ENCODE data around the gene ZC3H18.

ZC3H18 gene

DNA sequence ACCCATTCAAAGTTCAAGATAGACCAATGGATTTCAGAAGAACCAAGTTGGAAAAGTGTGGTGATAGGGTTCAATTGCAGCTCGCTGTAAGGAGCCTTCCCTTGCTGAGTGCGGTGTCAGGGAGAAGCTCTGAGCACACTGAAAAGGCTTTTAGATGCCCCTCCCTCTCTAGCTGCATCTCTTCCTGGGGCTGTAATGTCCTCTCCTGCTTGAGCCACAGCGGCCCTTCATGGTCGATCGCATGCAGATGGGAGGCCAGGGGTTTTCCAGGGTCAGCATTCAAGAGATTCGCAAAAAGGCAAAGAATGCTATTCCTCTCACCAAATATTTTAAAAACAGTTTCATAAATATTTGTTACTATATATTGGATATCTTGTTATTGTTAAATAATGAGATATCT, 23.7 kb downstream of the ZC3H18 start:
- peaks cover 7% of the 10 kb centered on the region for H3K4me1 ChIP-seq (ENCODE audit: control insufficient read depth, insufficient read depth, low read length, poor library complexity, severe bottlenecking)
- H3K4me3 ChIP-seq (ENCODE audit: insufficient read depth, low read depth, low read length, poor library complexity, severe bottlenecking): no peak overlapping the region
- H3K9me3 ChIP-seq (ENCODE audit: control insufficient read depth, low read length): no peaks in the 10 kb centered on the region
- DNase-seq: no peak
- H3K27ac ChIP-seq (ENCODE audit: insufficient read depth, low read length, poor library complexity, severe bottlenecking): no peak overlapping the region
- H3K27me3 ChIP-seq (replicated peaks; ENCODE audit: control insufficient read depth, insufficient read depth, low read length, poor library complexity, severe bottlenecking): no peaks in the 10 kb centered on the region
- H3K36me3 ChIP-seq (ENCODE audit: control insufficient read depth, insufficient read depth, low read length): peaks cover 34% of the 10 kb centered on the region

DNA sequence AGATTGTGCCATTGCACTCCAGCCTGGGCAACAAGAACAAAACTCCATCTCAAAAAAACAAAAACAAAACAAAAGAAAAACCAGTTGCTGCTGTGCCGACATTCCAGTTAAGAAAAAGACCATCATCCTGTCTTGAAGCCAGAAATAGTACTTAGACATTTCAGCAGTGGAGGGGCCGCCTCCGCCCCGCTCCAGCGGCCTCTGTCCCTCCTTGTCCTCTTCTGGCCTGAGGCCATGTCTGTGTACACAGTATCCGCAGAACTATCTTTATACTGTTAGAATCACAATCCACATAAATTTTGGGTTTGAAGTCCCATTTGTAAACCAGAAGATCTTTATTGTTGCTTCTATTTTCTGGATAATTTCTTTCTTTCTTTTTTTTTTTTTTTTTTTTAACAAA, 24.9 kb downstream of the ZC3H18 start:
- peaks cover 38% of the 10 kb centered on the region for H3K36me3 ChIP-seq (ENCODE audit: control insufficient read depth, insufficient read depth, low read length)

DNA sequence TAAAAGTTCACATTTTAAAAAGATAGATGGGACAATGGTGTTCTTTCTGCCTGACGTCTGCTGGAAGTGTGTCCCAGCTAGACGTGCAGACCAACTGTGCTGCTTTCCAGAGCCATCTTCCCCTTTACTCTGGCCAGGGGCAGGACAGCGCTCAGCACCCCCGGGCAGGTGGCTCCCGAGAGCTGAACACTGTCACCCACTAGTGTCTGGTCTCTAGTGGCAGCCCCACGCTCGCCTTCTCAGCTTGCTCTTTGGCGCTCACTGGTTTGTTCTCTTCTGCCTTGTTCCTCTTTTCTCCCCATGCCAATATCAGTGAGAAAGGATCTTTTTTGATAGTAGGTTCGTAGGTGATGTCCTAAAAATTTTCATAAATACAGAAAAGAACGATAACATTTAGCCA, 25.7 kb downstream of the ZC3H18 start:
- peaks cover 39% of the 10 kb centered on the region for H3K36me3 ChIP-seq (ENCODE audit: control insufficient read depth, insufficient read depth, low read length)

More for the DNA sequence above, 24.9 kb downstream of the ZC3H18 start:
- H3K4me1 ChIP-seq (ENCODE audit: control insufficient read depth, insufficient read depth, low read length, poor library complexity, severe bottlenecking): peaks cover 7% of the 10 kb centered on the region
- H3K4me3 ChIP-seq (ENCODE audit: insufficient read depth, low read depth, low read length, poor library complexity, severe bottlenecking): no peak overlapping the region
- H3K9me3 ChIP-seq (ENCODE audit: control insufficient read depth, low read length): no peaks in the 10 kb centered on the region
- H3K27me3 ChIP-seq (replicated peaks; ENCODE audit: control insufficient read depth, insufficient read depth, low read length, poor library complexity, severe bottlenecking): no peaks in the 10 kb centered on the region
- no peak for DNase-seq
- no peak overlapping the region for H3K27ac ChIP-seq (ENCODE audit: insufficient read depth, low read length, poor library complexity, severe bottlenecking)

DNA sequence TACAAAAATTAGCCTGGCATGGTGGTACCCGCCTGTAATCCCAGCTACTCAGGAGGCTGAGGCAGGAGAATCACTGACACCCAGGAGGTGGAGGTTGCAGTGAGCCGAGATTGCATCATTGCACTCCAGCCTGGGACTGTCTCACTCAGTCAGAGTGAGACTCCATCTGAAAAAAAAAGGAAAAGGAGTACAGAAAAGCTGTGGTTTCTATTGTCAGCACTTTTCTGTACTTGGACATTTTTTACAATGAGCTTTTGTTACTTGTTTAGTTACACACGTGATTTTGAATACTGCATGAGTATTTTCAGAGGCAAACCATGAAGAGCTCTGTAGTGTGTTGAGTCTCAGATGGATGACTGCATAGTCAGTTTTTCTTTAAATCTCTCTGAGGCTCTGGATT, 26.3 kb downstream of the ZC3H18 start:
- no peak overlapping the region for H3K4me3 ChIP-seq (ENCODE audit: insufficient read depth, low read depth, low read length, poor library complexity, severe bottlenecking)
- DNase-seq: no peak
- H3K27ac ChIP-seq (ENCODE audit: insufficient read depth, low read length, poor library complexity, severe bottlenecking): no peak overlapping the region
- peaks cover 45% of the 10 kb centered on the region for H3K36me3 ChIP-seq (ENCODE audit: control insufficient read depth, insufficient read depth, low read length)
- no peaks in the 10 kb centered on the region for H3K9me3 ChIP-seq (ENCODE audit: control insufficient read depth, low read length)
- H3K4me1 ChIP-seq (ENCODE audit: control insufficient read depth, insufficient read depth, low read length, poor library complexity, severe bottlenecking): peaks cover 7% of the 10 kb centered on the region
- no peaks in the 10 kb centered on the region for H3K27me3 ChIP-seq (replicated peaks; ENCODE audit: control insufficient read depth, insufficient read depth, low read length, poor library complexity, severe bottlenecking)

More for the DNA sequence above, 25.7 kb downstream of the ZC3H18 start:
- Histone ChIP-seq H3K27me3 (replicated peaks; ENCODE audit: control insufficient read depth, insufficient read depth, low read length, poor library complexity, severe bottlenecking) (no peaks in the 10 kb centered on the region), H3K4me1 (ENCODE audit: control insufficient read depth, insufficient read depth, low read length, poor library complexity, severe bottlenecking) (peaks cover 7% of the 10 kb centered on the region), H3K27ac (ENCODE audit: insufficient read depth, low read length, poor library complexity, severe bottlenecking) (no peak overlapping the region), H3K4me3 (ENCODE audit: insufficient read depth, low read depth, low read length, poor library complexity, severe bottlenecking) (no peak overlapping the region), H3K9me3 (ENCODE audit: control insufficient read depth, low read length) (no peaks in the 10 kb centered on the region)
- no peak for DNase-seq

DNA sequence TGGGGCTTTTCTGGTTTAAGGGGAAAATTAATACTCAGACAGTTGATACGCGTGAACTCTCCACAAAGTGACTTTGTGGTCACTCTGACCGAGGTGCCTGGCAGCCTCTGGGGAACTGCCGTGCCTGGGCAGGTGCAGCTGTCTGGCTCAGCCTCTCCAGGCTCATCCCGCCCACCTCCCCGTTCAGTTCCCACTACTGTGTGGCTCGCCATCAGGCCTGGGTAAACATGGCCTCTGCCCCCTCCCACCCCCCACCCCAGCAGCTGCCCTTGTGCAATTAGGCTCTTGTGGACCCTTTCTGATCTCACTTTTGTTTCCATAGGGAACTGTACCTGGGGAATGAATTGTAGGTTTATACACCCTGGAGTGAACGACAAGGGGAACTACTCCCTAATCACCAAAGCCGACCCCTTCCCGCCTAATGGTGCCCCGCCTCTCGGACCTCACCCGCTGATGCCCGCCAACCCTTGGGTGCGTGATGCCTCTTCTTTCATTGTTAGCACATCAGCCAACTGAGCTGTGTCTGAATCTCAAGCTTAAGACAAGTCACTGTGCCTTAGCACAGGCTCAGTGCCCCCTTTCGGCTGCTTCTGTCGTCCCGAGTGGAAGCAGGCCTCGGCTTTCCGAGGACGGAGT, 27.8 kb downstream of the ZC3H18 start:
- H3K36me3 ChIP-seq (ENCODE audit: control insufficient read depth, insufficient read depth, low read length): peaks cover 57% of the 10 kb centered on the region
- no peaks in the 10 kb centered on the region for H3K27me3 ChIP-seq (replicated peaks; ENCODE audit: control insufficient read depth, insufficient read depth, low read length, poor library complexity, severe bottlenecking)
- H3K27ac ChIP-seq (ENCODE audit: insufficient read depth, low read length, poor library complexity, severe bottlenecking): no peak overlapping the region
- H3K4me3 ChIP-seq (ENCODE audit: insufficient read depth, low read depth, low read length, poor library complexity, severe bottlenecking): no peak overlapping the region
- no peaks in the 10 kb centered on the region for H3K4me1 ChIP-seq (ENCODE audit: control insufficient read depth, insufficient read depth, low read length, poor library complexity, severe bottlenecking)
- DNase-seq: no peak
- H3K9me3 ChIP-seq (ENCODE audit: control insufficient read depth, low read length): no peaks in the 10 kb centered on the region

DNA sequence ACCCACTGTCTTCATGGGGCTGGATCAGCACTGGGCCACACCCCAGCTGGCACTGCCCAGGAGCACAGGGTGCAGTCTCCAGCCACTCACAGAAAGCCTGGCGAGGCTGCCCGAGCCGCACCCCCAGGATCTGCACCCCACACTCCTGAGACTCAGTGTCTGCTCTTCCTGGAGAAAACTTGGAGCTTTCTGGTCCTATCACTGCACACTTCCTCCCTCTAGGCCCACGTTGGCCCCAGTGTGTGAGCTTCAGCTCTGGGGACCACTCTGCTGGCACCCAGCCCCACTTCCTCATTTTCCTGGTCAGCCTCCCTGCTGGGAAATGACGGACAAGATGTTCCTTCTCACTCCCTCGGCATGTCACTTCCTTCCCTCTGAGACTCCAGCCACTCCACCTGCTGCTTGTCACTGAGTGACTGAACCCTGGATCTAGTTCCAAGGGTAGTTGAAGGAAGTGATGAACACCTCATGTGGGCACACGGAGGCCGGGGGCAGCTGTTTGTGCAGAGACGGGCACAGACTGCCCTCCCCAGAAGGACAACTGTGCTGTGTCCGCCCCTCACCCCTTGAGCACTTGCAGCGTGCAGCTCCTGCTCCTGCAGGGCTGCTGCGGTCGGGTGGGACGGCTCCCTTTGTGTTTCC, 29.0 kb downstream of the ZC3H18 start:
- no peaks in the 10 kb centered on the region for H3K9me3 ChIP-seq (ENCODE audit: control insufficient read depth, low read length)

DNA sequence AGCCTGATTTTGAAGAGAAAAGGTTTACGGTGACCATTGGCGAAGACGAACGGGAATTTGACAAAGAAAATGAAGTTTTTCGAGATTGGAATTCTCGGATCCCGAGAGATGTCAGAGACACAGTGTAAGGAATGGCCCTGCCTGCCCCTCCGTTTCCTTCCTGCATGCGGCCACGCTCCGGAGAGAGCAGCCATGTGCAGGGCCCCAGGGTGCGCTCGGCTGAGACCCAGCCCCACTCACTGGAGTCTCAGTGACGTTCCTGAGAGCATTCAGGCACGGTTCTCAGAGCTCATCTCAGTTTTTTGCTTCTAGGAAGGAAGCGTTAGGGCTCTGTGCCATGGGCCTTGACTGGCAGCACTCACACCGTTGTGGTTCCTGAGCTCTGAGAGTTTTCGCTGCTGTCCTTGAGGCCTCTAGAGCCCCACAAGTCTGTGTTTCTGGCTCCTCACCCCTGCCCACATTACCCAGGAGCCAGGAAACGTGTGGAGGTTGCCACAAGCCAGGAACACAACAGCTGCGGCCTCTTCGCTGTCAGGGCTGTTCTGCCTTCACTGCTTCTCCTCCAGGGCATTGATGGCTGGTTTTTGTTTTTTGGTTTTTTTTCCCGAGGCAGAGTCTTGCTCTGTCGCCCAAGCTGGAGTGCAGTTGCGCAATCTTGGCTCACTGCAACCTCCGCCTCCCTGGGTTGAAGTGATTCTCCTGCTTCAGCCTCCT, 29.8 kb downstream of the ZC3H18 start:
- Histone ChIP-seq H3K27me3 (replicated peaks; ENCODE audit: control insufficient read depth, insufficient read depth, low read length, poor library complexity, severe bottlenecking) (no peaks in the 10 kb centered on the region), H3K4me1 (ENCODE audit: control insufficient read depth, insufficient read depth, low read length, poor library complexity, severe bottlenecking) (no peaks in the 10 kb centered on the region), H3K36me3 (ENCODE audit: control insufficient read depth, insufficient read depth, low read length) (peaks cover 50% of the 10 kb centered on the region), H3K9me3 (ENCODE audit: control insufficient read depth, low read length) (no peaks in the 10 kb centered on the region), H3K4me3 (ENCODE audit: insufficient read depth, low read depth, low read length, poor library complexity, severe bottlenecking) (no peak overlapping the region), H3K27ac (ENCODE audit: insufficient read depth, low read length, poor library complexity, severe bottlenecking) (no peak overlapping the region)
- DNase-seq: no peak

More for the DNA sequence above, 29.0 kb downstream of the ZC3H18 start:
- Histone ChIP-seq H3K4me3 (ENCODE audit: insufficient read depth, low read depth, low read length, poor library complexity, severe bottlenecking) (no peak overlapping the region), H3K4me1 (ENCODE audit: control insufficient read depth, insufficient read depth, low read length, poor library complexity, severe bottlenecking) (no peaks in the 10 kb centered on the region), H3K27ac (ENCODE audit: insufficient read depth, low read length, poor library complexity, severe bottlenecking) (no peak overlapping the region), H3K36me3 (ENCODE audit: control insufficient read depth, insufficient read depth, low read length) (peaks cover 50% of the 10 kb centered on the region), H3K27me3 (replicated peaks; ENCODE audit: control insufficient read depth, insufficient read depth, low read length, poor library complexity, severe bottlenecking) (no peaks in the 10 kb centered on the region)
- no peak for DNase-seq

DNA sequence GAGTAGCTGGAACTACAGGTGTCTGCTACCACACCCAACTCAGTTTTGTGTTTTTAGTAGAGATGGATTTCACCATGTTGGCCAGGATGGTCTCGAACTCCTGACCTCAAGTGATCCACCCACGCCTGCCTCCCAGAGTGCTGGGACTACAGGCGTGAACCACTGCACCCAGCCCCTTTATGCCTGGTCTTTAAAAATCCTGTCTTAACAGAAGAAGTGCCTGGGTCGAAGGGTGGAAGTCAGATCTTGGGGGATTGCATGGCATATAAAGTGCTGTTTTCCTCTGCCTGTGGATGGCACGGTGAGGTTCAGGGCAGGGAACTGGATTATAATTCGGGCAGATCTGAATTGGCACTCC, 30.3 kb downstream of the ZC3H18 start:
- Histone ChIP-seq H3K36me3 (ENCODE audit: control insufficient read depth, insufficient read depth, low read length) (peaks cover 55% of the 10 kb centered on the region), H3K4me1 (ENCODE audit: control insufficient read depth, insufficient read depth, low read length, poor library complexity, severe bottlenecking) (no peaks in the 10 kb centered on the region), H3K27me3 (replicated peaks; ENCODE audit: control insufficient read depth, insufficient read depth, low read length, poor library complexity, severe bottlenecking) (no peaks in the 10 kb centered on the region), H3K9me3 (ENCODE audit: control insufficient read depth, low read length) (no peaks in the 10 kb centered on the region), H3K27ac (ENCODE audit: insufficient read depth, low read length, poor library complexity, severe bottlenecking) (no peak overlapping the region), H3K4me3 (ENCODE audit: insufficient read depth, low read depth, low read length, poor library complexity, severe bottlenecking) (no peak overlapping the region)
- DNase-seq: no peak

DNA sequence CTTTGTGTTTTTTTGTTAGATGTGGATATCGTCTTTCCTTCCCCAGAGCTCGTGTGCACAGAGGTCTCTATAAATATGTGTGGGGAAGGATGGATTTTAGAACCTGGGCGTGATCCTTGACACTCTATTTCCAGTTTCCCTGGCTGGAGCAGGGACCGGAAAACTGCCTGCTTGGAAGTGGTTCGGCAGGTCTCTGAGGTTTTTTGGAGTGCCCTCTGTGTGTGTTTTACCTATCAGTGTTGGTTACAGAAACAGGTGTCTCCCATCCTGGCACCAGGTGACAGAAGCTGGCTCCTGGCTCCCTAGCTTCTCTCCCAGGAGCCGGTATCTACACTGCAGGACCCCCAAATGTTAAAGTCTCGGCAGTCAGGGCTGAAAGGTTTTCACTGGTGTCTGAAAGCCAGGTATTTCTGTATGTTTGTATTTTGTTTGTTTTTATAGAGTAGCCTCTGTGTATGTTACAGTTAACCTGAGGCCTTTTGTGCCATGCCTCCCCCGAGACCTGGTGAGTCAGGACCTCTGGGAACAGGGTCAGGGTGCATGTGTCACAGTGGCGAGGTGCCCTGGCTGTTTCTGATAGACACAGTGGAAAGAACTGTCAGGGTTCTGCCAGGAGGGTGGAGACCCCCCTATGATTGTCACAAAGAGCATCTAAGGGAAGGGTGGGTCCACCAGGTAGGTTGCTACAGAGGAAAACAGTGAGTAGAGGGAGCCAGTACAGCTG, 31.3 kb downstream of the ZC3H18 start:
- no peak overlapping the region for H3K27ac ChIP-seq (ENCODE audit: insufficient read depth, low read length, poor library complexity, severe bottlenecking)
- no peak for DNase-seq
- H3K36me3 ChIP-seq (ENCODE audit: control insufficient read depth, insufficient read depth, low read length): peaks cover 64% of the 10 kb centered on the region
- H3K4me1 ChIP-seq (ENCODE audit: control insufficient read depth, insufficient read depth, low read length, poor library complexity, severe bottlenecking): no peaks in the 10 kb centered on the region
- no peak overlapping the region for H3K4me3 ChIP-seq (ENCODE audit: insufficient read depth, low read depth, low read length, poor library complexity, severe bottlenecking)
- H3K9me3 ChIP-seq (ENCODE audit: control insufficient read depth, low read length): no peaks in the 10 kb centered on the region
- H3K27me3 ChIP-seq (replicated peaks; ENCODE audit: control insufficient read depth, insufficient read depth, low read length, poor library complexity, severe bottlenecking): no peaks in the 10 kb centered on the region

DNA sequence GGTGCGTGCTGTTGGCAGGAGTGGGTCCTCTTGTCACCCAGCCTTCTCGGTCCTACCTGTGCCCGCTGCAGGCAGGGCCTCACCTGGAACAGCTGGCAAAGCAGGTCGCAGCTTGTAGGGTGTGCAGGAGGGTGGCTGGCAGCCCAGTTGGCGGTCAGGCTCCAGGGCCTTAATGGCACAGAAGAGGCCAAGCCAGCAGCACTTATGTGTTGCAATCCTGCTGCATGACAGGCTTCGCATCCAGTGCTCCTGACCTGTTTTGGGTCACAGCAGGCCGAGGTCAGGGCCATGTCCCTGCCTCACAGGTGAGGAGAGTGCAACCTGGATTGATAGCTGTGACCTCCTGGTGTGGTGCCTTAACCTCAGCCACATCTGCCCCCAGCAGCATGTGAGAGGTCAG, 31.9 kb downstream of the ZC3H18 start:
- no peak for DNase-seq
- H3K27ac ChIP-seq (ENCODE audit: insufficient read depth, low read length, poor library complexity, severe bottlenecking): no peak overlapping the region
- no peaks in the 10 kb centered on the region for H3K27me3 ChIP-seq (replicated peaks; ENCODE audit: control insufficient read depth, insufficient read depth, low read length, poor library complexity, severe bottlenecking)
- no peak overlapping the region for H3K4me3 ChIP-seq (ENCODE audit: insufficient read depth, low read depth, low read length, poor library complexity, severe bottlenecking)
- H3K9me3 ChIP-seq (ENCODE audit: control insufficient read depth, low read length): no peaks in the 10 kb centered on the region
- H3K36me3 ChIP-seq (ENCODE audit: control insufficient read depth, insufficient read depth, low read length): peaks cover 67% of the 10 kb centered on the region
- no peaks in the 10 kb centered on the region for H3K4me1 ChIP-seq (ENCODE audit: control insufficient read depth, insufficient read depth, low read length, poor library complexity, severe bottlenecking)

All from effector memory CD4-positive, alpha-beta T cell (primary cell).